ES-I3 (cell line): ENCODE data around the gene ITIH5.
"Not testable (repeated sequence)": the region's sequence is repeated elsewhere in the genome, so short reads cannot be mapped to it uniquely, and the experiment has no call there.

Experiments
- H3K36me3 ChIP-seq: 2 replicates; pipeline ENCODE4 v1.6.1; 2013; ENCODE audit warnings: mild to moderate bottlenecking, low read length, control low read depth, moderate library complexity; ENCODE audit not compliant: insufficient read depth
- H3K4me1 ChIP-seq: 2 replicates; pipeline ENCODE4 v1.6.1; 2013; ENCODE audit warnings: mild to moderate bottlenecking, control low read depth, low read length; ENCODE audit not compliant: insufficient read depth
- H3K9ac ChIP-seq: 2 replicates; pipeline ENCODE4 v1.6.1; 2013; ENCODE audit warnings: low read depth, mild to moderate bottlenecking, low read length, moderate library complexity
- H3K9me3 ChIP-seq: 2 replicates; pipeline ENCODE4 v1.6.1; 2013; ENCODE audit warnings: mild to moderate bottlenecking, low read length, moderate library complexity; ENCODE audit not compliant: control insufficient read depth, insufficient read depth

The ITIH5 gene

GRCh38 chr10:7667262-7668141, 736 bp upstream of the ITIH5 start:
- peak overlapping the region; percentile 78 for H3K9ac ChIP-seq

DNA sequence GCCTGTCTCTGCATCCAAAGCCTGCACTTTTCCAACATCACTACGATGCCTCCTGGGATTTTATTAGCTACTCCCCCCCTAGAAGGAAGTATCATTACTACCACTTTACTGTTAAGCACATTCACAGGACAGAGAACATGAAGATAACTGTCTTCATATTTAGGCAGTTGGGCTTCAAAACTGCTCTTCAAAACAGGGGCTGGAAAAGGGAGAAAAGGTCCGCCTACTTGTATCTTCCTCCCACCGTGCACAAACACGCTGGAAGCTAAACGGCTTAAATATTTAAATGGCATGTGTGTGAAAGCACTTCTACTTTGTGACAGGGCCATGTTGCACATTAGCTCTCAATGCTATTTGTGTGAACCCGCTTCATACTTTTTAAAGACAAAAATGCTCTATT, 999 bp downstream of the ITIH5 start:
- Histone ChIP-seq H3K4me1 (peaks cover 4% of the 10 kb centered on the region; the same call in 1 of the 2 replicates), H3K9ac (peak overlapping the region; percentile 88; the same call in 1 of the 2 replicates), H3K36me3 (no peaks in the 10 kb centered on the region), H3K9me3 (no peaks in the 10 kb centered on the region)

More at GRCh38 chr10:7667262-7668141, 736 bp upstream of the ITIH5 start:
- Histone ChIP-seq H3K36me3 (no peaks in the 10 kb centered on the region), H3K4me1 (peaks cover 4% of the 10 kb centered on the region; the same call in 1 of the 2 replicates), H3K9me3 (no peaks in the 10 kb centered on the region)

GRCh38 chr10:7664707-7665106, 2.1 kb downstream of the ITIH5 start:
- no peaks in the 10 kb centered on the region for H3K9me3 ChIP-seq
- H3K4me1 ChIP-seq = peaks cover 4% of the 10 kb centered on the region; the same call in 1 of the 2 replicates
- no peak overlapping the region for H3K9ac ChIP-seq
- no peaks in the 10 kb centered on the region for H3K36me3 ChIP-seq

DNA sequence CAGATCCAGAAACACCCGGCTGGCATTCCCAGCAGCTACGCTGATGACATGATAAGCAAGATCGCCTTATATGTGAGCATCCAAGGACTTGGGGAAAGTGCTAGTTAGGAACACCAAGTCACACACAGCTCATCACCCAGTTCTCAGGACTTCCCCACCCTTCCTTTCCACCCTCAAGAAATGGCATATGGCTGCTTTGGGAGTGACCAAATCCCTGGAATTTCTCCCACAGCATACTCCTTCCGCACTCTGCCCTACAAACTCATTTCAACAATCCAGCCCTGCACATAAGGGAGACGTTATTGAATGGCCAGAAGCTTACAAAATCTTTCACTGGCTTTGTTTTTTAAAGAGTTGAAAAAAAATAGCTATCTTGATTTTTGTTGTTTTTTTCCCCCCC, 4.2 kb downstream of the ITIH5 start:
- Histone ChIP-seq H3K9me3 (no peaks in the 10 kb centered on the region), H3K36me3 (no peaks in the 10 kb centered on the region), H3K9ac (no peak overlapping the region)

DNA sequence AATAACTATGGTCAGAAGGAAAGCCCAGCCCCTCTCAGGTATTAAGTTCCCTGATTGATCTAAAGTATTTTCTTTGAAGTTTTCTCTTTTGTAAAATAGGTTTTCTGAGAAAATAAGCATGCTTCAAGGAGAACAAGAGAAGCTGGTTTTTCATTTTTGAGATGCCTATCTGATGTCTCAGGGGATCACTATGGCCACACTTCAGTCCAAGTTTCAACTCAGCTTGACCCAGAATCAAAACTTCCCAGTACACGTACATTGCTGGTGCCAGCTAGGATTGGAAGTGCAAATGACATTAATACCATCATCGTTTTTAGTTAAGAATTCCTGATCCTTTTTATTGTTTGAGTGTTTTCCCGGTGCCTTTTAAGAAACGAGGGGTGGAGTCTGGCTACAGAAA, 7.2 kb downstream of the ITIH5 start:
- Histone ChIP-seq H3K4me1 (no peaks in the 10 kb centered on the region), H3K9me3 (no peaks in the 10 kb centered on the region), H3K9ac (no peak overlapping the region), H3K36me3 (no peaks in the 10 kb centered on the region)

More for the DNA sequence above, 4.2 kb downstream of the ITIH5 start:
- peaks cover 4% of the 10 kb centered on the region; the same call in 1 of the 2 replicates for H3K4me1 ChIP-seq

GRCh38 chr10:7657552-7657951, 9.2 kb downstream of the ITIH5 start:
- H3K9ac ChIP-seq = no peak overlapping the region

DNA sequence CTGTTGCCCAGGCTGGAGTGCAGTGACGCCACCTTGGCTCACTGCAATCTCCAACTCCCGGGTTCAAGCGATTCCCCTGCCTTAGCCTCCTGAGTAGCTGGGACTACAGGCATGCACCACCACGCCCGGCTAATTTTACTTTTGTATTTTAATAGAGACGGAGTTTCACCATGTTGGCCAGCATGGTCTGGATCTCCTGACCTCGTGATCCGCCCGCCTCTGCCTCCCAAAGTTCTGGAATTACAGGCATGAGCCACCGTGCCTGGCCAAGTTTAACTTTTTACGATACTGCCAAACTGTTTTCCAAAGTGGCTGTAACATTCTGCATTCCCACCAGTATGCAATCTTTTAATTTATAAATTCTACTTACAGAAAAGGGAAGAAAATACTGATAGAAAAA, 9.7 kb downstream of the ITIH5 start:
- H3K9ac ChIP-seq, H3K9me3 ChIP-seq, H3K36me3 ChIP-seq, H3K4me1 ChIP-seq: not testable (repeated sequence)

More at GRCh38 chr10:7657552-7657951, 9.2 kb downstream of the ITIH5 start:
- no peaks in the 10 kb centered on the region for H3K4me1 ChIP-seq
- no peaks in the 10 kb centered on the region for H3K9me3 ChIP-seq
- H3K36me3 ChIP-seq = no peaks in the 10 kb centered on the region

DNA sequence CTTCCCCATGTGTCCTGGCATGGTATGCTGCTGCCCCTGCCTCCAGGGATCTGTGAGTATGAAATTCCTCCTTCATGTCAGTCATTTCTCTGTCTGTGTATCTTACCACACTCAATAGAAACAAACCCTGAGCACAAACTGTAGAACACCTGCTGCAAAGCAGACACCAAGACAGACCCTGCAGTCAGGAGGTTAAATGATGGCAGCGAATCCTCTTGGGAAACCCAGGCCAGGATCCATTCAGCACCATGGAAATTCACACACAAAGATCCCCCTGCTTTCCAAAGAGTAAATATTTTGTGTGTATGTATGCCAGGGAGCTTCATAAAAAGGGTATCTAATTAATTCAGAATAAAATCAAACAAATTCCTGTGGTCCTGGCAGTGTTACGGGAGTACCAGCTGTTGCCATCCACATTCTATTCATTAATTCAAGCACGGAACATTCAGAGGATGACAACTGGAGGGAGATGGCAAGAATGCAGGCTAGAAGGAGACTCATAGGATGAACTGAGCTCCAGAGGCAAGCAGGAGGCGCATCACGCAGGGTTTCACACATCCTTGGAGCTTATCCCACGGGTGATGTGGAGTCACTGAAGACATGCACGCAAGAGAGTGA, 14.8 kb downstream of the ITIH5 start:
- Histone ChIP-seq H3K9ac (no peak overlapping the region), H3K9me3 (no peaks in the 10 kb centered on the region), H3K36me3 (no peaks in the 10 kb centered on the region; the same call in 1 of the 2 replicates), H3K4me1 (no peaks in the 10 kb centered on the region)

GRCh38 chr10:7649673-7650300, 17.0 kb downstream of the ITIH5 start:
- Histone ChIP-seq H3K9me3 (no peaks in the 10 kb centered on the region), H3K4me1 (no peaks in the 10 kb centered on the region), H3K9ac (no peak overlapping the region), H3K36me3 (no peaks in the 10 kb centered on the region; the same call in 1 of the 2 replicates)

DNA sequence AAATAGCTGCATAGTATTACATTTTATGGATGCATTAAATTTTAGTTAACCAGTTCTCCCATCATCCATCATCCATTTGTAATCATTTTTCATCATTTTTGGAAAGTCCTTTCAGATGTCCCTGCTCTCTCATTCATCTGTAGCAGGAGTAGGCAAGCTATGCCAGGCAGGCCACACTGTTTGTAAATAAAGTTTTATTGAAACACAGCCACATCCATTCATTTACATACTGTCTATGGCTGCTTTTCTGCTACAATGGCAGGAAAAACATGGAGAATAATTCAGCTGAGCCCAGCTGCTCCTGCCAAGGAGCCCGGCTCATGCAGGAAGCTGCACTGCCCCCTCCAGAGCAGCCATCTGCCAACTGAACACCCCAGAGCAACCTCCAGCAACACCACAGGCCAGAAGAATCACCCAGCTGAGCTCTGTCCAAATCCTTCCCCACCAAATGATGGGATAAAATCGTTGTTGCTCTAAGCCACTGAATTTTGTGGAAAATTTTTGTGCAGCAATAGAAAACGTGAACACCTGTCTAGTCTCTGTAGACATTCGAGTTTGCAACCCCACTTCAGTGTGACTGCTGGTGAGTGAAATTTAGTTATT, 19.6 kb downstream of the ITIH5 start:
- H3K9me3 ChIP-seq = no peaks in the 10 kb centered on the region
- no peak overlapping the region for H3K9ac ChIP-seq
- H3K4me1 ChIP-seq = no peaks in the 10 kb centered on the region
- no peaks in the 10 kb centered on the region; the same call in 1 of the 2 replicates for H3K36me3 ChIP-seq

DNA sequence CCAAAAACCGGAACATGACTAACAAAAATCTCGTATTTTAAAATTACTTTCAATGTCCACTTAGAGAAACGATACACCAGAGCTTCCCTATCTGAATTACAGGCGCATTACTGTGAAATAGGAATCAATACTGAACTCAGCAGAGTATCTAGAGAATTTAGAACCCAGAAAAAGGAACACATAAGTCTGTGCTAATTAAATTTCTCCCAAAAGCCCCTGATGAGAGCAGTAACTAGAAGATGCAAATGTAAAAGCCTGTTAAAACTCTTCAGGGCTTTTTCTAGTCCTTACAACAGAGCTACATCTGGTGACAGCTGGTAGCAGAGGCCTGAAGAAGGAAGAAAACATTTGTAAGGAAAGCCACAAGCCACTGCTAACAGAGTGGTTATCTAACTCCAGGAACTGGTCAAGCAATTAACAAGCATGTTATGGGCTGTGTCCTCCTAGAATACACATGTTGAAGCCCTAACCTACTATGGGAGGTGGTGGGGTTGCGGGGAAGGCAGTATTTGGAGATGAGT, 24.2 kb downstream of the ITIH5 start:
- Histone ChIP-seq H3K4me1 (no peaks in the 10 kb centered on the region), H3K9ac (no peak overlapping the region), H3K9me3 (peaks cover 6% of the 10 kb centered on the region), H3K36me3 (no peaks in the 10 kb centered on the region)

GRCh38 chr10:7635408-7636125, 31.2 kb downstream of the ITIH5 start:
- Histone ChIP-seq H3K9ac (no peak overlapping the region), H3K9me3 (peaks cover 6% of the 10 kb centered on the region), H3K36me3 (no peaks in the 10 kb centered on the region; the same call in 1 of the 2 replicates), H3K4me1 (peaks cover 12% of the 10 kb centered on the region)

- Histone ChIP-seq H3K4me1 (peaks cover 12% of the 10 kb centered on the region), H3K9me3 (peaks cover 6% of the 10 kb centered on the region), H3K36me3 (no peaks in the 10 kb centered on the region; the same call in 1 of the 2 replicates), H3K9ac (no peak overlapping the region)
These were observed 32.4 kb downstream of the ITIH5 start for GRCh38 chr10:7634142-7634894.
